ENCODE measurements around the gene AMDHD1.

Gene AMDHD1

DNA sequence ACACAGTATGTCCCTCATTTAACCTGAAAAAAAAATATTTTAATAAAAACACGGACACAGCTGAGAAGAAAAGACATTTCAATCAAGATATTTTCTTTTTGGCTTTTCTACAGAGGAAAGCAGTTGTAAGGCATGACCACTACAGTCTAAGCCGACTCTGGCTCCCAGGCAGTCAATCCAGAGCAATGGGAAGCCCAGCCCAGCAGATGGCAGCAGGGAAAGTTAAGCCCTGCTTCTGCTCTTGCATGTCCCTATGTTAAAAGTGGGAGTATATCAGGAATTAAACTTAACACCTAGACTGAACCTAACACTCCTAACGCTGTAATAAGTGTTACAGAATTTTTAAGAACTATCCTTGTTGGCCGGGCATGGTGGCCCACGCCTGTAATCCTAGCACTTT, 72.5 kb downstream of the AMDHD1 start:
- ATAC-seq, result peak; percentile 88
- no peak for TF ChIP-seq ISL1 (CRISPR knock-in tag; IDR thresholded peaks at IDR 0.05)
- TF ChIP-seq, protein P1, sequence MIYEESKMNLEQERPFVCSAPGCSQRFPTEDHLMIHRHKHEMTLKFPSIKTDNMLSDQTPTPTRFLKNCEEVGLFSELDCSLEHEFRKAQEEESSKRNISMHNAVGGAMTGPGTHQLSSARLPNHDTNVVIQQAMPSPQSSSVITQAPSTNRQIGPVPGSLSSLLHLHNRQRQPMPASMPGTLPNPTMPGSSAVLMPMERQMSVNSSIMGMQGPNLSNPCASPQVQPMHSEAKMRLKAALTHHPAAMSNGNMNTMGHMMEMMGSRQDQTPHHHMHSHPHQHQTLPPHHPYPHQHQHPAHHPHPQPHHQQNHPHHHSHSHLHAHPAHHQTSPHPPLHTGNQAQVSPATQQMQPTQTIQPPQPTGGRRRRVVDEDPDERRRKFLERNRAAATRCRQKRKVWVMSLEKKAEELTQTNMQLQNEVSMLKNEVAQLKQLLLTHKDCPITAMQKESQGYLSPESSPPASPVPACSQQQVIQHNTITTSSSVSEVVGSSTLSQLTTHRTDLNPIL (CRISPR knock-in tag; IDR thresholded peaks at IDR 0.05; ENCODE audit: low read depth), result no peak
- TF ChIP-seq, protein P2, sequence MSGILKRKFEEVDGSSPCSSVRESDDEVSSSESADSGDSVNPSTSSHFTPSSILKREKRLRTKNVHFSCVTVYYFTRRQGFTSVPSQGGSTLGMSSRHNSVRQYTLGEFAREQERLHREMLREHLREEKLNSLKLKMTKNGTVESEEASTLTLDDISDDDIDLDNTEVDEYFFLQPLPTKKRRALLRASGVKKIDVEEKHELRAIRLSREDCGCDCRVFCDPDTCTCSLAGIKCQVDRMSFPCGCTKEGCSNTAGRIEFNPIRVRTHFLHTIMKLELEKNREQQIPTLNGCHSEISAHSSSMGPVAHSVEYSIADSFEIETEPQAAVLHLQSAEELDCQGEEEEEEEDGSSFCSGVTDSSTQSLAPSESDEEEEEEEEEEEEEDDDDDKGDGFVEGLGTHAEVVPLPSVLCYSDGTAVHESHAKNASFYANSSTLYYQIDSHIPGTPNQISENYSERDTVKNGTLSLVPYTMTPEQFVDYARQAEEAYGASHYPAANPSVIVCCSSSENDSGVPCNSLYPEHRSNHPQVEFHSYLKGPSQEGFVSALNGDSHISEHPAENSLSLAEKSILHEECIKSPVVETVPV (CRISPR knock-in tag; IDR thresholded peaks at IDR 0.05), result no peak
- no peak for TF ChIP-seq TOX (CRISPR knock-in tag; IDR thresholded peaks at IDR 0.05; ENCODE audit: borderline replicate concordance)
- TF ChIP-seq ESRRG (CRISPR knock-in tag; IDR thresholded peaks at IDR 0.05), result no peak
- TF ChIP-seq, protein P3, sequence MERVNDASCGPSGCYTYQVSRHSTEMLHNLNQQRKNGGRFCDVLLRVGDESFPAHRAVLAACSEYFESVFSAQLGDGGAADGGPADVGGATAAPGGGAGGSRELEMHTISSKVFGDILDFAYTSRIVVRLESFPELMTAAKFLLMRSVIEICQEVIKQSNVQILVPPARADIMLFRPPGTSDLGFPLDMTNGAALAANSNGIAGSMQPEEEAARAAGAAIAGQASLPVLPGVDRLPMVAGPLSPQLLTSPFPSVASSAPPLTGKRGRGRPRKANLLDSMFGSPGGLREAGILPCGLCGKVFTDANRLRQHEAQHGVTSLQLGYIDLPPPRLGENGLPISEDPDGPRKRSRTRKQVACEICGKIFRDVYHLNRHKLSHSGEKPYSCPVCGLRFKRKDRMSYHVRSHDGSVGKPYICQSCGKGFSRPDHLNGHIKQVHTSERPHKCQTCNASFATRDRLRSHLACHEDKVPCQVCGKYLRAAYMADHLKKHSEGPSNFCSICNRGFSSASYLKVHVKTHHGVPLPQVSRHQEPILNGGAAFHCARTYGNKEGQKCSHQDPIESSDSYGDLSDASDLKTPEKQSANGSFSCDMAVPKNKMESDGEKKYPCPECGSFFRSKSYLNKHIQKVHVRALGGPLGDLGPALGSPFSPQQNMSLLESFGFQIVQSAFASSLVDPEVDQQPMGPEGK (CRISPR knock-in tag; IDR thresholded peaks at IDR 0.05; ENCODE audit: borderline replicate concordance), result no peak

Measured in SK-N-SH treated with all-trans-retinoic acid at 6 μM for 48 hours (cell line).